HUES6 (cell line): ENCODE results near the gene CHML.
A peak's percentile ranks its signal among the peaks of the same experiment; 100 is the strongest.

Experiments used
- H3K27ac ChIP-seq: 2 replicates; pipeline ENCODE4 v1.7.0; 2013; ENCODE audit warnings: low read depth, mild to moderate bottlenecking, low read length, inconsistent platforms
- H3K27me3 ChIP-seq: 2 replicates; pipeline ENCODE4 v1.6.1; 2013; ENCODE audit warnings: low read length; ENCODE audit not compliant: control insufficient read depth, insufficient read depth
- H3K36me3 ChIP-seq: 2 replicates; pipeline ENCODE4 v1.6.1; 2013; ENCODE audit warnings: low read length; ENCODE audit not compliant: control insufficient read depth, insufficient read depth
- H3K4me1 ChIP-seq: 2 replicates; pipeline ENCODE4 v1.6.1; 2013; ENCODE audit warnings: low read length; ENCODE audit not compliant: control insufficient read depth, insufficient read depth
- H3K4me3 ChIP-seq: 2 replicates; pipeline ENCODE4 v1.5.1; 2013; ENCODE audit warnings: low read depth, low read length
- H3K9ac ChIP-seq: one replicate; pipeline ENCODE4 v1.6.1; 2013; ENCODE audit warnings: mild to moderate bottlenecking, low read length
- H3K9me3 ChIP-seq: 2 replicates; pipeline ENCODE4 v1.6.1; 2013; ENCODE audit warnings: low read depth, low read length; ENCODE audit not compliant: control insufficient read depth, insufficient read depth

Gene CHML

DNA sequence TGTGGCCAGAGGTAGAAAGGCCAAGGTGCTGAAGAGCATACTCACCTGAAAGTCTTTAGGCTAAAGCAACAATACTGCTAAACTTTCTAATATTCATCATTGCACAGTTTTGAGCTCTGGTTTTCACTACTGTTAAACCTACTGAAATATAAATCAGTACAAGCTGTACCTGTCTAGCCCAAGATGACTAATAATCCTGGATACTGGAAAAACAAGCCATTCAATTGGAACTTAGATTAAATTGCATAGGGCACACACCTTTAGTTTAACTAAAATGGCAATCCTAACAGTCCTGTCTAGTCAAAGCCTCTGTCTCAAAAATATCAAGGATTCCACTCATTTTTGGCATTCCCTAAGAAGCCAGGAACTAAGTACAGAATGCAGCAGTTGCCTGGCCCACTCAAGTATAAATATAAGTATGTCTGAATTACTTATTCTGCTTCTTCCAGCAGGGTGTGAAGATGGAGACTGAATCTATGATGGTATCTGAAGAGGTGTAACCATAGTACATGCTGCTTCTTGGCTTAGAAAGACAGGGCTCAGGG is 3.1 kb downstream of the CHML start:
- peaks cover 48% of the 10 kb centered on the region for H3K36me3 ChIP-seq
- peaks cover 9% of the 10 kb centered on the region for H3K9me3 ChIP-seq
- no peak overlapping the region for H3K27ac ChIP-seq
- no peaks in the 10 kb centered on the region for H3K27me3 ChIP-seq
- H3K4me1 ChIP-seq: peaks cover 20% of the 10 kb centered on the region
- H3K4me3 ChIP-seq: peak overlapping the region; percentile 95
- H3K9ac ChIP-seq: no peak overlapping the region

DNA sequence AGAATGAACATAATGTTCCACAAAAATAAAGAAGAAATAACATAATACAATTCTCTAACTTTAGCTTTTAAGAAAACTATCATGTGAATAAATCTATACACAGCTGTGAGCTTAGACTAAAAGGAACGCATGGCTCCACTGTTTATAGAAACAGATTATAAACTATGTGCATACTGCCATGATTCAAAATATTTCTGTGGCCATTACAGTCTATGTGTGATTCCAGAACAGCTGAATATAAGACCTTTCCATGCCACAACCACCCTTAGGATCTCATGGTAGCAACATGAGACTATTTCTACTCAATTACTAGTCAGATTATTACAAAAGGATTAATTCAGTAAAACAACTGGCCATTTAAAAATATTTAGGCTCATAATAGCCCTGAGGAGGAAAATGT is 3.9 kb downstream of the CHML start:
- Histone ChIP-seq H3K4me3 (no peak overlapping the region), H3K36me3 (peaks cover 49% of the 10 kb centered on the region), H3K4me1 (peaks cover 27% of the 10 kb centered on the region)

DNA sequence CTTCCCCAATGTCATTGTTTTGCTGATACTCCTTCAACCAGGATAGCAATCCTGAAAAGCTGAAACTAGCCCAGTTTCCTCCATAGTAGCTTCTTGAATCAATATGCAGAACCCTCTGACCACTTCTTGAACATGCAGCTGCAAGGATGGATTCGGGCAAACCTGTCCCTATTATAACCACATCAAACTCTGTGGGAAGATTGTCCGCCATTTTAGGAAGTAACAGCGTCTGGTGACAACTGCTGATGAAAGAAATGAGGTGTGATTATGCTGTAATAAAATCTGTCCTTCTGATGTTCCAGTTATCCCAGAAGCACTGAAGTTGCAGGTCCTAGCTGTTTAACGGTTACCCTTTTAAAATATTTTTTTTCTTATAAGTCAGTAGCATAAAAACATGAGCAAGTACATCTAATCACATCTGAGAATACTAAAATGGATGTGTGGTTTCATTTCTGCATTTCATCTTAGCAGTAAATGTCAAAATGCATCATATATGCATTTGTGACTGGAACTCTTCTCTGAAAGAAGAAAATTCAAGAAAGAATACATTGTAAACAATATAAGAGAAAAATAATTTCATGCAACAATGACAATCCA is 4.5 kb downstream of the CHML start:
- H3K4me3 ChIP-seq: no peak overlapping the region
- H3K9me3 ChIP-seq: no peaks in the 10 kb centered on the region

More for the DNA sequence above, 3.9 kb downstream of the CHML start:
- 0 out of 2 replicates have a peak, but pooled peaks cover 2% of the 10 kb centered on the region for H3K9me3 ChIP-seq
- no peak overlapping the region for H3K9ac ChIP-seq
- H3K27ac ChIP-seq: no peak overlapping the region
- H3K27me3 ChIP-seq: no peaks in the 10 kb centered on the region

DNA sequence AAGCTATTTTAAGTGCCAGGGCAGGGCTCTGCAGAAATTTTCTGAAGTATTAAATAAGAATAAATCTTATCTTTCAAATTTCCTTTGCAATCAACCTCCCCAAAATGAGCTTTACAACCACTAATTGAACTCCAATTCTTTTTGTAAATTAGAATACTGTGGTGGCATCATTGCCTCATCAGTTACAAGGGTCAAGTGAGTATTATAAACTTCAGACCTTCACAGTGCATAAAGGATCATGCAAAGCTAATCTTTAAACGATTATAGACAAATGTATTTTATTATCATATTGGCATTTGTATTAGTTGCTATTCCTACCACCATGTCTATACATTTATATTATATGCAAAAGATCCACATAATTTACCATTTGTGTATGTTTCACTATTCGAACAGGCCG is 7.2 kb downstream of the CHML start:
- H3K4me3 ChIP-seq: no peak overlapping the region
- H3K27ac ChIP-seq: no peak overlapping the region
- H3K9me3 ChIP-seq: no peaks in the 10 kb centered on the region
- H3K36me3 ChIP-seq: peaks cover 49% of the 10 kb centered on the region
- H3K9ac ChIP-seq: no peak overlapping the region
- peaks cover 24% of the 10 kb centered on the region for H3K4me1 ChIP-seq
- H3K27me3 ChIP-seq: no peaks in the 10 kb centered on the region

More for the DNA sequence above, 4.5 kb downstream of the CHML start:
- Histone ChIP-seq H3K4me1 (peaks cover 27% of the 10 kb centered on the region), H3K36me3 (peaks cover 49% of the 10 kb centered on the region), H3K9ac (no peak overlapping the region), H3K27me3 (no peaks in the 10 kb centered on the region), H3K27ac (no peak overlapping the region)

DNA sequence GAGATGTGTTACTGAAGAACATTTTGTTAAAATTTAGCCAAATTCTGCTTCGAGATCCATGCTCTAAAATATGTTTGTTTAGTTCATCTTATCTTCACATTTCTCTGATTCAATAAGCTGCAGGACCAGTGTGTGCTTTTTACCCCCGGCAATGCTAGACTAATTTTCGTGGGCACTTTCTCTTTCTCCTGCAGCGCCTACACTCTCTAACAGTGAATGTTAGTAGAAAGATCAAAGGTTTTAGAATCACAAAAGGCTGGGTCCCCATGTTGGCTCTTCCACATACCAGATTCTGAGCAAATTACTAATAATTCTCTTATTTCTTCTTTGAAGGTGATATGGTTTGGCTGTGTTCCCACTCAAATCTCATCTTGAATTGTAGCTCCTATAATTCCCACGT is 8.5 kb downstream of the CHML start:
- H3K9me3 ChIP-seq: no peaks in the 10 kb centered on the region
- peaks cover 12% of the 10 kb centered on the region for H3K4me1 ChIP-seq
- no peak overlapping the region for H3K9ac ChIP-seq
- H3K4me3 ChIP-seq: no peak overlapping the region
- no peak overlapping the region for H3K27ac ChIP-seq
- H3K27me3 ChIP-seq: no peaks in the 10 kb centered on the region
- H3K36me3 ChIP-seq: peaks cover 41% of the 10 kb centered on the region

DNA sequence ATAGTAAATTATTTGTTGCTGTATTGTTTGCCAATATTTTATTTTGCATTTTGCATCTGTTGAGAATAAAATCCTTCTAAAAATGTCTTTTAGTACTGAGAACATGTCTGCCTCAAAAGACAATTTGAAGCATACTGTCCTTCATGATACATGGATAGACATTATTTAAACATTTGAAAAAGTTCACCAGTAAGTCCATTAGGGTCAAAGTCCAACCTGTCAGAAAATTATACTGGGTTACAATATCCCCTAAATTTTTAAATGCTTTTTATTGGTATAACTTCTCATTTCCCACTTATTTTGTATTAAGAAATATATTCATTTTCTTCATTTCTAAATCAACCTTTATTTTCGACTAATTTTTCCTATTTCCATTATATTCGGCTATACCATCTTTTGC is 9.3 kb downstream of the CHML start:
- H3K36me3 ChIP-seq: peaks cover 35% of the 10 kb centered on the region
- H3K4me3 ChIP-seq: no peak overlapping the region
- H3K27me3 ChIP-seq: no peaks in the 10 kb centered on the region
- no peaks in the 10 kb centered on the region for H3K9me3 ChIP-seq
- peaks cover 12% of the 10 kb centered on the region for H3K4me1 ChIP-seq
- no peak overlapping the region for H3K27ac ChIP-seq
- no peak overlapping the region for H3K9ac ChIP-seq

DNA sequence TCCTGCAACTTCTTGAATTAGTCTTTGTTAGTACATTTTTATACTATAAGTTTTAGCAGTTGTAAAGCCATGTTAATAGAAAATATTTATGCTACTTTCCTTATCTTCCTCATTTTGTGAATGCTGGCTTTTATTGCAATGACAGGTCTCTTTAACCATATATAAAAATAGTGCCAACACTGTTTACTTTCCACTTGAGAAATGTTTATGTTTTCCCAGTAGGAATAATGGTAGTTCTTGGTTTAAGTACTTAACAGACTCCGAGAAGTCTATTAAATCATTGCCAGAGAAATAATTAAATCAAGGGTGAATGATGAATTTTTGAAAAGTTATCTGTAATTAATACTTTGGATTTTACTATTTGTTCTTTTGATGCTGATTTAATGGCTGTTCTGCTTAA is 9.7 kb downstream of the CHML start:
- H3K9me3 ChIP-seq: no peaks in the 10 kb centered on the region
- no peak overlapping the region for H3K9ac ChIP-seq
- peaks cover 30% of the 10 kb centered on the region for H3K36me3 ChIP-seq
- peaks cover 12% of the 10 kb centered on the region for H3K4me1 ChIP-seq
- no peaks in the 10 kb centered on the region for H3K27me3 ChIP-seq
- no peak overlapping the region for H3K4me3 ChIP-seq
- no peak overlapping the region for H3K27ac ChIP-seq

DNA sequence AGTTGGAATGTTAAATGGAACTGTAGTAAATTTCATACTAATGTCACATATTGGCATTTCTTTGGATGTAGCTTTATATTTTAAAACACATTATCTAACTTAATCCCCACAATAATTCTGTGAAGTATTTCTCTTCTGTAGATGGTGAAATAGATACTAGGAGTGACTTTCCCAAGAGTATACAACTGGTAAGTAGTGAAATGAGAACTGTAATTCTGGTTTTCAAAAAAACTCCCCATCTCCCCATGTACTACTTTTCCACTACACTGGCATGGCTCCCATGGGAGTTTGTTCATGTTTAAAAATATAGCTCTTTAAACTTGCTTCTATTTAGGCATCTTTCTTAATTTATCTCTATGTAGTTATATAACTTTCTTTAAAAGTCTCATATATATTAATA is 10.2 kb downstream of the CHML start:
- Histone ChIP-seq H3K4me1 (peaks cover 12% of the 10 kb centered on the region), H3K4me3 (no peak overlapping the region), H3K9ac (no peak overlapping the region), H3K9me3 (no peaks in the 10 kb centered on the region), H3K27me3 (no peaks in the 10 kb centered on the region), H3K27ac (no peak overlapping the region), H3K36me3 (peaks cover 26% of the 10 kb centered on the region)

DNA sequence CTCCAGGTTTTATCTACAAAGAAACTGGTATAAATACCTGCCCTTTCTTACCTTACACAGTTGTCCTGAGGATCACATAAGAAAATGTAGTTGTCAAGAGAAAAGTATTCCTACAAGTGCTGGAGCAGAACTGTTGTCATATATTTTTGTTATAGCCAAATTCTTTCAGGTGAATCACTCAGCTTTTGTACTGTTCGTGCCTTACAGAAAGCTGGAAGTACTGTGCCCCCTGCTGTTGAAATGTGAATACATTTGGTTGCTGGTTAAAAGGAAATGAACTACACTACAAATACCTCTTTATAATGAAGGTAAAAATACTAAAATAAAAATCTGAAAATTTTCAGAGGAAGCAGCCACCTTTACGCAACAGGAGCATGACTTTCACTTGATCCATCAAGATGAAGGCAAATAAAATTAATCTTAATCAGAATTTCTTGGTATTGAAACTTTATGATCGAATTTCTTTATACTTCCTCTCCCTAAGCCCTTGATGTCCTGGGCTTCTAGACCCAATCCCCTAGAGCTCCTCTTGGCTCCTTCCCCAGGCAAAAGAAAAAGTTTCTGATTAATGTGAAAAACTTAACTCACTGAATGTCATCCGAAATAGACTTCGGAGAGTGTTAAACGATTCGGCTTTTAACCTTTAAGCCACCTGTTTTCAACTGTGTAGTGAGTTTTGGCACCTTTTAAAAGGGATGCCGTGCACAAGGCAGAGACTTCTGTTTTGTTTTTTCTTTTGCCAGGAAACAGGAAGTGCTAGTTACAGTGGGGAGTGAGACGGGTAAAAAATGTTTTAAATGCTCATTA is 12.5 kb downstream of the CHML start:
- no peaks in the 10 kb centered on the region for H3K9me3 ChIP-seq
- no peak overlapping the region for H3K27ac ChIP-seq
- H3K4me3 ChIP-seq: no peak overlapping the region
- H3K4me1 ChIP-seq: peaks cover 12% of the 10 kb centered on the region
- no peak overlapping the region for H3K9ac ChIP-seq
- no peaks in the 10 kb centered on the region for H3K27me3 ChIP-seq
- peaks cover 6% of the 10 kb centered on the region; the same call in 1 of the 2 replicates for H3K36me3 ChIP-seq

DNA sequence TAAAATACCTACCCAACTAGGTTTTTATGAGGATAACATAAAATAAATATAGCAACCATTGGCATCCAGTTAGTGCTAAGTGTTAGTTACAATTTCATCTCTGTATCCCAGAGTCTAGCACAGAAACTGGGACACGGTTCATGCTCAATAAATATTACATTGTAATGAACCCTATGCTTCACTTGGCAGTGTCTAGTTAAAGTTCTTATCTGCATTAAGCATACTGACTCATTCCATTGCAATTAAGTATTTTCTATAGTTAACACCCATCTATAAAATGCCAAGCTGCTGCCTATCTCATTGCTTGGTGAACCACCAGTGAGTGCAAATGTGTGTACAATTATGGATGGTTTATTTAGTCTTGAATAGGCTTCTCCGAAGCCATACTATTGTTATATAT is 15.2 kb downstream of the CHML start:
- H3K36me3 ChIP-seq: no peaks in the 10 kb centered on the region
- no peak overlapping the region for H3K9ac ChIP-seq
- H3K27me3 ChIP-seq: no peaks in the 10 kb centered on the region
- no peaks in the 10 kb centered on the region for H3K4me1 ChIP-seq
- H3K27ac ChIP-seq: no peak overlapping the region
- no peak overlapping the region for H3K4me3 ChIP-seq
- no peaks in the 10 kb centered on the region for H3K9me3 ChIP-seq

DNA sequence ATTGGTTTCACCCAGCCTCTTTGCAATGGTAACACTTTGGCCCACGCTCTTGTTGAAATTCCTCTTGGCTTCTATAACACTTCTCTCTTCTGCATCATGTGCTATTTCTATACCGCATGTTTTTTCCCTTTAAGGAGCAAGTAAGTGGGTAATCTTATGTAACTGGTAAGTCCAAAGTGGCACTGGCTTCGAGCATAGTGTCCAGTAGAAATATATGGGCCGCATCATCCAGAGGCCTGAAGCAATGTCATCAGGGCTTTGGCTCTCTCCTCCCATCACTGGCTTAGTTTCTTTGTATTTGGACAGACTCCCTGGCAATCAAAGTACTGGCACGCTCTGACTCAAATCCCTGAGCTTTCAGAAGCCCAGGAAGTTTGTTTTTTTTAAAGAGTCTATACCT is 17.5 kb downstream of the CHML start:
- Histone ChIP-seq H3K27ac (no peak overlapping the region), H3K36me3 (no peaks in the 10 kb centered on the region), H3K4me3 (no peak overlapping the region), H3K9me3 (no peaks in the 10 kb centered on the region), H3K9ac (no peak overlapping the region), H3K4me1 (no peaks in the 10 kb centered on the region), H3K27me3 (no peaks in the 10 kb centered on the region)
